DND-41 (cell line): ENCODE results near the gene CATSPERZ.

Source experiments
- ATAC-seq: fragments of 200-7000 bp; cut with Tn5 transposase; 3 replicates; pipeline ENCODE4 v1.9.1; 2021; ENCODE audit warnings: low read depth; ENCODE audit not compliant: insufficient read depth
- DNase-seq: peaks from one replicate; pipeline ENCODE4 v3.0.0-alpha.2; 2020
- H2AFZ ChIP-seq: 2 replicates; pipeline ENCODE4 v1.6.0; 2012; ENCODE audit warnings: low read depth, low read length
- H3K27ac ChIP-seq: 2 replicates; pipeline ENCODE4 v1.5.1; 2012; ENCODE audit warnings: low read length, inconsistent platforms
- H3K27me3 ChIP-seq: fragments of 200-600 bp; sonication (generic); 2 replicates; pipeline ENCODE4 v1.6.0; 2012; ENCODE audit warnings: low read length, mild to moderate bottlenecking, inconsistent platforms; ENCODE audit not compliant: insufficient read depth, poor library complexity
- H3K36me3 ChIP-seq: 2 replicates; pipeline ENCODE4 v1.5.1; 2012; ENCODE audit warnings: low read length, inconsistent platforms; ENCODE audit not compliant: insufficient read depth
- H3K4me1 ChIP-seq: 2 replicates; pipeline ENCODE4 v1.5.1; 2012; ENCODE audit warnings: mild to moderate bottlenecking, low read length; ENCODE audit not compliant: insufficient read depth
- H3K4me2 ChIP-seq: 2 replicates; pipeline ENCODE4 v1.6.0; 2012; ENCODE audit warnings: mild to moderate bottlenecking, moderate library complexity, low read length, inconsistent platforms; ENCODE audit not compliant: insufficient read depth
- H3K4me3 ChIP-seq, 2 experiments: fragments of 200-600 bp in 1 of 2; shearing (Covaris generic) in 1 of 2; 2 replicates each; pipeline ENCODE4 v1.5.1; 2012 to 2016; ENCODE audit warnings: inconsistent platforms in 2 of 2, low read length in 2 of 2, mild to moderate bottlenecking in 2 of 2, low read depth in 1 of 2, moderate library complexity in 1 of 2
- H3K79me2 ChIP-seq: 2 replicates; pipeline ENCODE4 v1.6.0; 2012; ENCODE audit warnings: low read length, inconsistent platforms; ENCODE audit not compliant: insufficient read depth
- H3K9ac ChIP-seq: 2 replicates; pipeline ENCODE4 v1.6.0; 2012; ENCODE audit warnings: low read depth, mild to moderate bottlenecking, inconsistent platforms, low read length, moderate library complexity
- H3K9me3 ChIP-seq: 2 replicates; pipeline ENCODE4 v1.5.1; 2012; ENCODE audit warnings: low read length, moderate library complexity, mild to moderate bottlenecking, inconsistent platforms; ENCODE audit not compliant: insufficient read depth, severe bottlenecking
- H4K20me1 ChIP-seq: 2 replicates; pipeline ENCODE4 v1.6.0; 2012; ENCODE audit warnings: low read length; ENCODE audit not compliant: insufficient read depth
- EZH2 ChIP-seq: IDR thresholded peaks from 3 replicates; pipeline ENCODE4 v1.6.1; 2012; ENCODE audit warnings: borderline replicate concordance, low read depth, mild to moderate bottlenecking, moderate library complexity, low read length, inconsistent platforms; ENCODE audit not compliant: severe bottlenecking
- TF ChIP-seq, protein P1 (sequence below): IDR thresholded peaks from 2 replicates; pipeline ENCODE4 v1.5.1; 2012; ENCODE audit warnings: borderline replicate concordance, low read length, moderate library complexity, mild to moderate bottlenecking; ENCODE audit not compliant: poor library complexity, severe bottlenecking; ENCODE audit errors: extremely low read depth

The CATSPERZ gene

DNA sequence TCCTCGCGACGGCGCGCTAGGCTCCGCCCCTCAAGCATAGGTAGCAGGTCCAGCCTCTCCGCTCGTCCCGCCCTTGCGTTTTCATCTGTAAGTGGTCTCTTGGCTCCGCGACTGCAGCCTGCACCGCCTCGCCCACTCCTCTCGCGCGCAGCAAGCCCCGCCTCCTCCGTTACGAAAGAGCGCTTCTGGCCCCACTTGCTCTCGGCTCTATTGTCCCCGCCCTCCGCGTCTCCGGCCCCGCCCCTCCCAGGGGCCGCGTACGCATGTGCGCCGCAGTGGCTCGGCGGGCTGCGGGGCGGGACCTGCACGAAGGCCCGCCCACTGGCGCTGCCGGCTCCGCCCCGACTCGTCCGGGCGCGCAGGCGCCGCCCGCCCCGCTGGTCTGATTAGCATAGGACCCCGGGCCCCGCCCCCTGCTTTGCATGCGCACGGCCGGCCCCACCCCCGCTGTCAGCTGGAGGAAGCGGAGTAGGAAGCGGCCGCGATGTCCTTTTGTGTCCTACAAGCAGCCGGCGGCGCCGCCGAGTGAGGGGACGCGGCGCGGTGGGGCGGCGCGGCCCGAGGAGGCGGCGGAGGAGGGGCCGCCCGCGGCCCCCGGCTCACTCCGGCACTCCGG, 5.0 kb downstream of the CATSPERZ start, which contains the start of gene ESRRA:
Gene ESRRA, plus strand, starts transcription at position 450 of the 616 bp plus-strand sequence. CDS start 1,656 bp downstream, outside the sequence.
- peak within 1 kb of the TSS; percentile 93 for H3K4me2 ChIP-seq
- peak; percentile 99 for DNase-seq
- peaks cover 14% of the 10 kb centered on the region for H3K36me3 ChIP-seq
- H3K79me2 ChIP-seq = peaks cover 34% of the 10 kb centered on the region
- ATAC-seq = peak; percentile 81
- peak within 1 kb of the TSS; percentile 84 for H3K9ac ChIP-seq
- H3K27ac ChIP-seq = peak within 1 kb of the TSS; percentile 95
- no peaks in the 10 kb centered on the region for H3K9me3 ChIP-seq
- TF ChIP-seq, protein P1, sequence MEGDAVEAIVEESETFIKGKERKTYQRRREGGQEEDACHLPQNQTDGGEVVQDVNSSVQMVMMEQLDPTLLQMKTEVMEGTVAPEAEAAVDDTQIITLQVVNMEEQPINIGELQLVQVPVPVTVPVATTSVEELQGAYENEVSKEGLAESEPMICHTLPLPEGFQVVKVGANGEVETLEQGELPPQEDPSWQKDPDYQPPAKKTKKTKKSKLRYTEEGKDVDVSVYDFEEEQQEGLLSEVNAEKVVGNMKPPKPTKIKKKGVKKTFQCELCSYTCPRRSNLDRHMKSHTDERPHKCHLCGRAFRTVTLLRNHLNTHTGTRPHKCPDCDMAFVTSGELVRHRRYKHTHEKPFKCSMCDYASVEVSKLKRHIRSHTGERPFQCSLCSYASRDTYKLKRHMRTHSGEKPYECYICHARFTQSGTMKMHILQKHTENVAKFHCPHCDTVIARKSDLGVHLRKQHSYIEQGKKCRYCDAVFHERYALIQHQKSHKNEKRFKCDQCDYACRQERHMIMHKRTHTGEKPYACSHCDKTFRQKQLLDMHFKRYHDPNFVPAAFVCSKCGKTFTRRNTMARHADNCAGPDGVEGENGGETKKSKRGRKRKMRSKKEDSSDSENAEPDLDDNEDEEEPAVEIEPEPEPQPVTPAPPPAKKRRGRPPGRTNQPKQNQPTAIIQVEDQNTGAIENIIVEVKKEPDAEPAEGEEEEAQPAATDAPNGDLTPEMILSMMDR = no peak
- no peak for TF ChIP-seq EZH2
- H3K4me1 ChIP-seq = peaks cover 43% of the 10 kb centered on the region
- peak within 1 kb of the TSS; percentile 89 for H2AFZ ChIP-seq
- H4K20me1 ChIP-seq = peaks cover 23% of the 10 kb centered on the region
- no peaks in the 10 kb centered on the region for H3K27me3 ChIP-seq
- peak within 1 kb of the TSS; percentile 76 to 78 for H3K4me3 ChIP-seq

DNA sequence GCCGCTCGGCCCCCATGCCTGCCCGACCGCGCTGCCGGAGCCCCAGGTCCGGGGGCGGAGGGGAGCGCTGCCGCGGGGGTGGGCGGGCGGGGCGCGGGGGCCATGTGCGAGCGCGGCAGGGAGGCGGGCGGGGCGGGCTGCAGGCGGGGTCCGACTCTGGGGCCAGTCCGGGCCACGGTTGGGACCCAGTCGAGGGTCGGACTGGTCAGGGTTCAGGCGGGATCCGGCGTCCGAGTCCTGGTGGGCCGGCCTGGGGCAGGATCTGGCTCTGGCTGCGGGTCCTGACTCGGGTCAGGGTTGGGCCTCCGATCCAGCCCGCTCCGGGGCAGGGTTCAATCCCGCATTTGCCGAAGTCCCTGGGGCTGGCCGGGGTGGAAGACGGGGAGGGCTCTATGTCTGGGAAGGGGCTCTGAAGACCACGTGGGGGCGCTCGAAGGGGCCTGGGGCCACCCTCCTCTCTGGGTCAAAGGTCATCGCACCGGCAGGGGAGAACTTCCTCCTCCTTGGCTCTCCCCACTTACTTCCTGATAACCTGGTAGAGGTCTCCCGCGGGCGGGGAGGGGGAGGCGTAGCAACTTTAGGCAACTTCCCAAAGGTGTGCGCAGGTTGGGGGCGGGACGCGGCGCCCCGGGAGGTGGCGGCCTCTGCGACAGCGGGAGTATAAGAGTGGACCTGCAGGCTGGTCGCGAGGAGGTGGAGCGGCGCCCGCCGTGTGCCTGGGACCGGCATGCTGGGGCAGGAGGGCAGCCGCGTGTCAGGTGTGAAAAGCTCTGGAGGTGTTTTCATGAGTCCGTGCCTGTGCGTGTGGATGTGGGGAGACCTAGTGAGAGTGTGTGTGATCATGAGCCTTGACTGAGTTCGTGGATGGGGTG, 5.8 kb downstream of the CATSPERZ start:
- H3K4me3 ChIP-seq = peak overlapping the region; percentile 75 to 76
- peak overlapping the region; percentile 70 for H2AFZ ChIP-seq
- H3K4me2 ChIP-seq = peak overlapping the region; percentile 91
- H3K27ac ChIP-seq = peak overlapping the region; percentile 66
- peak overlapping the region; percentile 64 for H3K9ac ChIP-seq
- TF ChIP-seq, protein P1 = peak; percentile 66
- TF ChIP-seq EZH2 = no peak
- peaks cover 22% of the 10 kb centered on the region for H4K20me1 ChIP-seq
- H3K4me1 ChIP-seq = peaks cover 38% of the 10 kb centered on the region
- H3K9me3 ChIP-seq = no peaks in the 10 kb centered on the region
- no peaks in the 10 kb centered on the region for H3K27me3 ChIP-seq
- peak; percentile 85 for DNase-seq
- peak; percentile 41 for ATAC-seq
- peaks cover 17% of the 10 kb centered on the region for H3K36me3 ChIP-seq
- H3K79me2 ChIP-seq = peaks cover 37% of the 10 kb centered on the region

DNA sequence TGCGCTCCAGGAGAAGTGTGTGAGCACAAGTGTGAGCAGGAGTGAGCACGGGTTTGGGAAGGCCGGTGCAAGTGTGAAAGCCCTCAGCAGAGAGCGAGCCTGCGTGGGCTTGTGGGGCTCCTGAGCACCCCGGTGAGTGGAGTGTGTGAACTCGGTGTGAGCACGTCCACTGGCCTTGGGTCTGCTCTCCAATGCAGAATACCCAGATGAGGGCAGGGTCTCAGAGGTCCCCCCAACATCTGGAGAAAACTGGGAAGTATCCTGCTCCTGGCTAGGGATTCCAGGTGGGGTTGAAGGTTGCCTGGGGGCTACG, 6.4 kb downstream of the CATSPERZ start:
- Histone ChIP-seq H4K20me1 (peaks cover 24% of the 10 kb centered on the region), H3K9ac (peak overlapping the region; percentile 64), H3K4me2 (peak overlapping the region; percentile 91), H3K27me3 (no peaks in the 10 kb centered on the region), H3K9me3 (no peaks in the 10 kb centered on the region), H2AFZ (peak overlapping the region; percentile 70), H3K79me2 (peaks cover 41% of the 10 kb centered on the region), H3K4me1 (peaks cover 34% of the 10 kb centered on the region), H3K36me3 (peaks cover 19% of the 10 kb centered on the region), H3K27ac (peak overlapping the region; percentile 66), H3K4me3 (peak overlapping the region; percentile 75 to 76)
- ATAC-seq = no peak
- TF ChIP-seq EZH2 = no peak
- TF ChIP-seq, protein P1 = no peak
- no peak for DNase-seq
